Amniotic stem cell (primary cell): Measurements from ENCODE around the gene NAA35.

Source experiments
- DNase-seq: peaks from one replicate; lab custom pipeline; 2025; lab: John Stamatoyannopoulos, UW

The NAA35 gene

DNA sequence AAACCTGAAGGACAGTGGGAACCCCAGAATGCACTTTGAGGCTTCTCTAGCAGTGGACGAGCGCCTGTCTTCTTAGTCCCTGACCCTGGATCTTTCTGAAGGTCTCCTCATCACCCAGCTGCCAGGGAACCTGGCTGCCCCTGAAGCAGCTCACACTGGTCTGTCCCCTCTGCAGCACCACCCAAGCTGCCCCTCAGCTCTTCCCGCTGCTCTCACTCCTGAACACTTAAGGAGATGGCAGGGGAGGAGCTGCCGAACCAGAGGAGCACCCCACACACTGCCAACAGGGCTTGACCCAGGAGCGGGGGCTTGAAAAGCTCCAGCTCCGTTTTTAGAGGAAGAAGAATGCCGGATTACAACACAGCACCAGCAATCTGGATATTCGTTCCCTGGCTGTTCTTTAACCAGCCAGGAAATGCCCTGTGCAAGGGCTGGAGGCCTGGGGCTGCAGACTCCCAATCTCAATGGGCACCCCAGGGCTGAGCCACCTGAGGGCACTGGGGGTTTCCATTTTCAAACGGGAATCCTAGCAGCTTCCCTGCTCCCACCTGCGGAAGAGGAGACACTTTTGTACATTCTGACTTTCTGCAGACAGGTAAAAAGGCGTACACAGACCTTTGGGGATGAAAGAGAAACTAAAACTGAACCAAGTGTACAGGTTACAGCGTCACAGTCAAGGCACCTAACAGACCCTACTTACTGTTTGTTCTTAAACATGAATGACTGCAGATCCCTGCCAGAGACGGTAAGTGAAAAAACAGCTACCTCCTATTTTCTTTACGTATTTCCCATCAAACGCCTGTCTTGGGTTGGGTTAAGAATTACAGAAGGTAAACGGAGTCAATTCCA lies 122.1 kb downstream of the NAA35 start:
- DNase-seq: no peak

DNA sequence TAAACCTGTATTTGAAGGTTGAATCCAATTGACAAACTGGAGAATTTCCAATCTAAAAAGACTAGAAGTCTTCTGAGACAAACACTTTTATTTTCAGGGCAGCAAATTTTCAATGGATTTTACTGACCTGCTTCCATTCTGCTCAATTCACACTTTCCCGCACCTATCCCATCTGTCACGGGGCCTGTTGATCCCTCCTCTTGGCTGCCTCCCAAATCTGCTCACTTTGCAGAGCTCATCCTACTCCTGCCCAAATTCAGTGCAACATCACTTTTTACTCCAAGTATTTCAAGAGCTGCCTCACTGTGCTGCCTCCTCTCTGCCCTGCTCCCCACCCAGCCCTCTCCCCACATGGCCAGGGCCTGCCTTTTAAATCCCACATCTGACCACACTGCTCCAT lies 123.3 kb downstream of the NAA35 start:
- DNase-seq: no peak

DNA sequence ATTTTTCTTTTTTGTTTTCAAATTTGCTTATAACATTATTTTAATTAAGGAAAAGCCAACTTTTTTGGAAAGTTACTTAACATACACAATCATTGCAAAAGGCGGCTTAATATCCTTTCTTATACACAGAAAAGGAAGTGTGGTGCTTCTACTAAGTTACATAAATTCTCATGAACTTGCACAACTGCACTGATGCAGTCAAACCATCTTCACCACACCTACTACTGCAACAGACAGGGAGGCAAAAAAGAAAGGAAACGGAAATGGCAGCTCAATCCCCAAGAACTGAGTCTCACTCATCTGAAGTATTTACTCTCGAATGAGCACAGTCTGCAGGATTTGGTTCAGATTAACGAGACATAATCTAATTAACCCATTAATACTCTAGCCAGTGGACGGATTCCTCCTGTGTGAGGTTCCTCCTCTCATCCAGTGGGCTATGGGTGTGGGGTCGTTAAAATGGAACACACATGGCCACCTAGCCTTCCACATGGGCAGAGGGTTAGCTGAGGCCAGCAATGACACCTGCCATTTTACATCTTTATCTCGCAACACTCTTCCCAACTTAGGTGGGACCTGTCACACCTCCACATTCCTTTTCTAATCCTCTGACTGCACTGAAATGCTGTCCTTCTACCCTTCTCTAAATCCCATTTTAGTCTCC lies 128.4 kb downstream of the NAA35 start:
- no peak for DNase-seq
